HL-60 (cell line): ENCODE measurements around the gene DCAF17.

ENCODE experiments used
- GABPA ChIP-seq: IDR thresholded peaks from 2 replicates; pipeline ENCODE4 v1.6.1; 2012; ENCODE audit warnings: low read depth
- TF ChIP-seq, protein P1 (sequence below): IDR thresholded peaks from one replicate; pipeline ENCODE4 v1.5.1; 2011; ENCODE audit warnings: low read length, control low read depth, inconsistent platforms; ENCODE audit not compliant: insufficient read depth

DNA sequence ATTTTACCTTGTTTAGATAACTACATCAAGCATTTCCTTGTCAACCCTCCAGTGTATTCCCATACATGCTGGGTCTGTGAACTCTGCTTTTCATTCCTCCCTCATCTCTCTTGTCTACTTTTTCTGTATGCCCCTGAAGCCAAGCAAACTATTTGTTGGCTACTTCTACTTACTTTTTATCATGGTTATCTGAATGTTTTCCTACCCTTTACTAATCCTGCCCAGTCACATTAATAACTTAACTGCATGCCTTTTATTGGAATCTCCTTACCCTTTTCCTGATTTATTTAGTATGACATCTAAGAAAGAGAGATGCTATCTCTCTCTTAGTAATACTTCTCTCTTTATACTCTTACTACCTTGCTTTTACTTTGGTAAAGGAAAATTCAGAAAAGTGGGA, 17.0 kb downstream of the DCAF17 start:
- no peak for TF ChIP-seq GABPA
- TF ChIP-seq, protein P1, sequence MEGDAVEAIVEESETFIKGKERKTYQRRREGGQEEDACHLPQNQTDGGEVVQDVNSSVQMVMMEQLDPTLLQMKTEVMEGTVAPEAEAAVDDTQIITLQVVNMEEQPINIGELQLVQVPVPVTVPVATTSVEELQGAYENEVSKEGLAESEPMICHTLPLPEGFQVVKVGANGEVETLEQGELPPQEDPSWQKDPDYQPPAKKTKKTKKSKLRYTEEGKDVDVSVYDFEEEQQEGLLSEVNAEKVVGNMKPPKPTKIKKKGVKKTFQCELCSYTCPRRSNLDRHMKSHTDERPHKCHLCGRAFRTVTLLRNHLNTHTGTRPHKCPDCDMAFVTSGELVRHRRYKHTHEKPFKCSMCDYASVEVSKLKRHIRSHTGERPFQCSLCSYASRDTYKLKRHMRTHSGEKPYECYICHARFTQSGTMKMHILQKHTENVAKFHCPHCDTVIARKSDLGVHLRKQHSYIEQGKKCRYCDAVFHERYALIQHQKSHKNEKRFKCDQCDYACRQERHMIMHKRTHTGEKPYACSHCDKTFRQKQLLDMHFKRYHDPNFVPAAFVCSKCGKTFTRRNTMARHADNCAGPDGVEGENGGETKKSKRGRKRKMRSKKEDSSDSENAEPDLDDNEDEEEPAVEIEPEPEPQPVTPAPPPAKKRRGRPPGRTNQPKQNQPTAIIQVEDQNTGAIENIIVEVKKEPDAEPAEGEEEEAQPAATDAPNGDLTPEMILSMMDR, result no peak
